Ovary (tissue), 3 donors: ENCODE measurements around the gene CWF19L1.

Experiments
- EP300 ChIP-seq: sonication (generic); formaldehyde crosslinking; IDR thresholded peaks from one replicate; pipeline ENCODE4 v1.6.1; 2017; ENCODE audit warnings: antibody characterized with exemption
- TF ChIP-seq, protein P1 (sequence below), 3 donors: fragments of 450-650 bp in 2 of 3; fragments of 200-600 bp in 1 of 3; IDR thresholded peaks; one replicate each; pipeline versions ENCODE4 v1.5.1 to v1.8.0; 2016 to 2022; ENCODE audit warnings: antibody characterized with exemption in 3 of 3, mild to moderate bottlenecking in 1 of 3
- donor health status: DM: no; HTN: no; CAD: no.

DNA sequence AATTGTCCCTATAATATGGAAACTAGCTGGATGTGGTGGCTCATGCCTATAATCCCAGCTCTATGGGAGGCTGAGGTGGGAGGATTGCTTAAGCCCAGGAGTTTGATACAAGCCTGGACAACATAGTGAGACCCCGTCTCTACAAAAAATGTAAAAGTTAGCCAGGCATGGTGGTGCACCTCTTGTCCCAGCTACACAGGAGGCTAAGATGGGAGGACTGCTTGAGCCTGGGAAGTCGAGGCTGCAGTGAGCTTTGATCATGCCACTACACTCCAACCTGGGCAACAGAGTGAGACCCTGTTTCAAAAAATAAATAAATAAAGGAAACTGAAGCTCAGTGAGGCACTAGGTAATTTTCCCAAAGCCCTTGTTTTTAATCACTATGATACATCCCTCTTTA, 65.9 kb downstream of the CWF19L1 start:
- TF ChIP-seq, protein P1, sequence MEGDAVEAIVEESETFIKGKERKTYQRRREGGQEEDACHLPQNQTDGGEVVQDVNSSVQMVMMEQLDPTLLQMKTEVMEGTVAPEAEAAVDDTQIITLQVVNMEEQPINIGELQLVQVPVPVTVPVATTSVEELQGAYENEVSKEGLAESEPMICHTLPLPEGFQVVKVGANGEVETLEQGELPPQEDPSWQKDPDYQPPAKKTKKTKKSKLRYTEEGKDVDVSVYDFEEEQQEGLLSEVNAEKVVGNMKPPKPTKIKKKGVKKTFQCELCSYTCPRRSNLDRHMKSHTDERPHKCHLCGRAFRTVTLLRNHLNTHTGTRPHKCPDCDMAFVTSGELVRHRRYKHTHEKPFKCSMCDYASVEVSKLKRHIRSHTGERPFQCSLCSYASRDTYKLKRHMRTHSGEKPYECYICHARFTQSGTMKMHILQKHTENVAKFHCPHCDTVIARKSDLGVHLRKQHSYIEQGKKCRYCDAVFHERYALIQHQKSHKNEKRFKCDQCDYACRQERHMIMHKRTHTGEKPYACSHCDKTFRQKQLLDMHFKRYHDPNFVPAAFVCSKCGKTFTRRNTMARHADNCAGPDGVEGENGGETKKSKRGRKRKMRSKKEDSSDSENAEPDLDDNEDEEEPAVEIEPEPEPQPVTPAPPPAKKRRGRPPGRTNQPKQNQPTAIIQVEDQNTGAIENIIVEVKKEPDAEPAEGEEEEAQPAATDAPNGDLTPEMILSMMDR (IDR thresholded peaks at IDR 0.05): no peak
- TF ChIP-seq EP300: no peak
